ENCODE data around the gene ARHGAP26. TPM values are rescaled to one million over a fixed set of nuclear protein-coding genes. Genes with fewer than 3 reads are reported as not detected.

ARHGAP26 gene
- polyA plus RNA-seq, 1 donor (not counting 4 experiments of a cell fraction or from before 2014, with no cell fraction given), result 3.9 TPM

- no peaks in the 10 kb centered on the region for H3K36me3 ChIP-seq (ENCODE audit: control insufficient read depth in 2 of 2, extremely low read depth in 1 of 2, insufficient read depth in 2 of 2, low read length in 2 of 2)
- no peaks in the 10 kb centered on the region for H3K9me1 ChIP-seq (ENCODE audit: control insufficient read depth, extremely low read depth, insufficient read depth, low read length)
- H3K4me1 ChIP-seq (ENCODE audit: control insufficient read depth, extremely low read depth, insufficient read depth, low read length), result no peaks in the 10 kb centered on the region
- no peak overlapping the region for H2AFZ ChIP-seq (ENCODE audit: control insufficient read depth, low read length)
- TF ChIP-seq CTCF (optimal IDR thresholded peaks at IDR 0.05 in 1 of 3, IDR thresholded peaks at IDR 0.05 in 1 of 3, conservative IDR thresholded peaks at IDR 0.05 in 1 of 3; ENCODE audit: extremely low read depth in 1 of 3, insufficient read depth in 2 of 3, low read length in 3 of 3), result no peak
- no peak for TF ChIP-seq EZH2 (IDR thresholded peaks at IDR 0.05; ENCODE audit: low read length)
- H3K4me3 ChIP-seq (ENCODE audit: control insufficient read depth in 2 of 3, extremely low read depth in 1 of 3, insufficient read depth in 2 of 3, low read depth in 1 of 3, low read length in 3 of 3), result no peak overlapping the region
- no peak overlapping the region for H3K27ac ChIP-seq (ENCODE audit: control insufficient read depth, insufficient read depth, low read length)
- no peaks in the 10 kb centered on the region for H3K9me3 ChIP-seq (ENCODE audit: control insufficient read depth, low read depth, low read length)
- H3K79me2 ChIP-seq (ENCODE audit: control insufficient read depth, insufficient read depth, low read length), result no peaks in the 10 kb centered on the region
- dilution Hi-C loops (cut with MboI; ENCODE audit: extremely low pct_ligation_motif_present, low sequenced_read_pairs), result no loop called here
- no peak for DNase-seq (ENCODE audit: low read depth, low spot score)
- no peak overlapping the region for H3K4me2 ChIP-seq (ENCODE audit: control insufficient read depth, extremely low read depth, insufficient read depth, low read depth, low read length)
- H3K27me3 ChIP-seq (ENCODE audit: control insufficient read depth, extremely low read depth, insufficient read depth, low read length), result no peaks in the 10 kb centered on the region
- H3K9ac ChIP-seq (ENCODE audit: control insufficient read depth, extremely low read depth, insufficient read depth, low read length), result no peak overlapping the region
- no peaks in the 10 kb centered on the region for H4K20me1 ChIP-seq (ENCODE audit: control insufficient read depth, extremely low read depth, insufficient read depth, low read length)
- no peak for FAIRE-seq
Observed at GRCh38 chr5:142796492-142797109, 26.4 kb downstream of the ARHGAP26 start.

- H2AFZ ChIP-seq (ENCODE audit: control insufficient read depth, low read length), result no peak overlapping the region
- H3K27ac ChIP-seq (ENCODE audit: control insufficient read depth, insufficient read depth, low read length), result no peak overlapping the region
- H3K4me3 ChIP-seq (ENCODE audit: control insufficient read depth in 2 of 3, extremely low read depth in 1 of 3, insufficient read depth in 2 of 3, low read depth in 1 of 3, low read length in 3 of 3), result no peak overlapping the region
- dilution Hi-C loops (cut with MboI; ENCODE audit: extremely low pct_ligation_motif_present, low sequenced_read_pairs), result no loop called here
- FAIRE-seq, result no peak
- H3K4me1 ChIP-seq (ENCODE audit: control insufficient read depth, extremely low read depth, insufficient read depth, low read length), result no peaks in the 10 kb centered on the region
- no peaks in the 10 kb centered on the region for H3K9me1 ChIP-seq (ENCODE audit: control insufficient read depth, extremely low read depth, insufficient read depth, low read length)
- TF ChIP-seq CTCF (optimal IDR thresholded peaks at IDR 0.05 in 1 of 3, IDR thresholded peaks at IDR 0.05 in 1 of 3, conservative IDR thresholded peaks at IDR 0.05 in 1 of 3; ENCODE audit: extremely low read depth in 1 of 3, insufficient read depth in 2 of 3, low read length in 3 of 3), result no peak
- TF ChIP-seq EZH2 (IDR thresholded peaks at IDR 0.05; ENCODE audit: low read length), result no peak
- no peak overlapping the region for H3K4me2 ChIP-seq (ENCODE audit: control insufficient read depth, extremely low read depth, insufficient read depth, low read depth, low read length)
- H4K20me1 ChIP-seq (ENCODE audit: control insufficient read depth, extremely low read depth, insufficient read depth, low read length), result no peaks in the 10 kb centered on the region
- no peaks in the 10 kb centered on the region for H3K27me3 ChIP-seq (ENCODE audit: control insufficient read depth, extremely low read depth, insufficient read depth, low read length)
- H3K9ac ChIP-seq (ENCODE audit: control insufficient read depth, extremely low read depth, insufficient read depth, low read length), result no peak overlapping the region
- no peaks in the 10 kb centered on the region for H3K9me3 ChIP-seq (ENCODE audit: control insufficient read depth, low read depth, low read length)
- H3K79me2 ChIP-seq (ENCODE audit: control insufficient read depth, insufficient read depth, low read length), result no peaks in the 10 kb centered on the region
- H3K36me3 ChIP-seq (ENCODE audit: control insufficient read depth in 2 of 2, extremely low read depth in 1 of 2, insufficient read depth in 2 of 2, low read length in 2 of 2), result no peaks in the 10 kb centered on the region
- no peak for DNase-seq (ENCODE audit: low read depth, low spot score)
Observed at GRCh38 chr5:142797420-142797819, 27.2 kb downstream of the ARHGAP26 start.

Data from keratinocyte (primary cell).